MM.1S (cell line): ENCODE results near the gene TUBA4A.
A peak's percentile ranks its signal among the peaks of the same experiment; 100 is the strongest.

ENCODE experiments used
- EZH2 ChIP-seq: fragments of 300-600 bp; sonication (generic); optimal IDR thresholded peaks from 2 replicates; pipeline ENCODE3; 2017; ENCODE audit warnings: low read depth, mild to moderate bottlenecking, antibody characterized with exemption, low read length, mixed read lengths
- TF ChIP-seq, protein P1 (sequence below): fragments of 300-600 bp; sonication (generic); IDR thresholded peaks from 2 replicates; pipeline ENCODE4 v1.5.1; 2016; ENCODE audit warnings: antibody characterized with exemption, low read length, mixed read lengths

DNA sequence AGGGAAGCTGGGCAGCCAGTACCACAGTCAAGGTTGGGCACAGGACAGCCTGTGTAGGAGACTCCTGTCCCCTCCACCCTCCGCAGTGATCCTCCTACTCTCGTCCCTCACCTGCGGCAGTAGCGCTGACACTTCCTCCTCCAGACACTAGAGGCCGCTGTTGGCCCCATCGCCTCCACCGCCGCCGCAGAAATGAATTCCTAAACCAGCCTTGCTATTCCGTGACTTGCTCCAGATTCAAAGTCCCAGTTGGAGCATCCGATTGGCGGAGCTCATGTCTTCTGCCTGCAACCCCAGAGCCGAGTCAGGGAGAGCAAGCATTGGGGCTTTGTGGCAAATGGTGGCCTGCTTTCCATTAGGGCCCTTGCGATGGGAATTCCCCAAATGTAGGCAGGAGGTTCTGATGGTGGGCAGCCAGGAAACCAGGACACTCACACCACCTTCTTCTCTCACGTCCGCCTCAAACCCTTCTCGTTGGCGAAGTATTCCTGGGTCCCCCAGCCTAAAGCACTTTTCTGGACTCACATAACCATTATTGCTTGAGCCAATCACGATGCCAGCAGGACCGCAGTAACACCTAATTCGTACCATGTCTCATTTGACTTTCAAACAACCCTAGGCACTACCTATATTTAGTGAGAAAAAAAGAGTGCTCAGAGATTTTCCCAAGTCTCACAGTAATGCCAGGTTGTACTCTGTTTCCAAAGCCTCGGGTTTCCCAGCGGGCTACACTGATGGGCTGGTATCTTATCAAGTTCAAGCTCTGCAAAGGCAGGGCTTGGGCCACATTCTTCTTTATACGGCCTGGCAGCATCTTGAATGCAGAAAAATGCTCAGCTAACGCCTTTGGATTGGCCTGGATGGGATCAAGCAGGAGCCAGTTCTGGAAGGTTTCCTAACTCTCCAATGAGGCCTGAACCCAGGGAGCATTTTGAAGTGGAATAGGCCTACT, 24.3 kb upstream of the TUBA4A start:
- TF ChIP-seq EZH2, result no peak
- TF ChIP-seq, protein P1, sequence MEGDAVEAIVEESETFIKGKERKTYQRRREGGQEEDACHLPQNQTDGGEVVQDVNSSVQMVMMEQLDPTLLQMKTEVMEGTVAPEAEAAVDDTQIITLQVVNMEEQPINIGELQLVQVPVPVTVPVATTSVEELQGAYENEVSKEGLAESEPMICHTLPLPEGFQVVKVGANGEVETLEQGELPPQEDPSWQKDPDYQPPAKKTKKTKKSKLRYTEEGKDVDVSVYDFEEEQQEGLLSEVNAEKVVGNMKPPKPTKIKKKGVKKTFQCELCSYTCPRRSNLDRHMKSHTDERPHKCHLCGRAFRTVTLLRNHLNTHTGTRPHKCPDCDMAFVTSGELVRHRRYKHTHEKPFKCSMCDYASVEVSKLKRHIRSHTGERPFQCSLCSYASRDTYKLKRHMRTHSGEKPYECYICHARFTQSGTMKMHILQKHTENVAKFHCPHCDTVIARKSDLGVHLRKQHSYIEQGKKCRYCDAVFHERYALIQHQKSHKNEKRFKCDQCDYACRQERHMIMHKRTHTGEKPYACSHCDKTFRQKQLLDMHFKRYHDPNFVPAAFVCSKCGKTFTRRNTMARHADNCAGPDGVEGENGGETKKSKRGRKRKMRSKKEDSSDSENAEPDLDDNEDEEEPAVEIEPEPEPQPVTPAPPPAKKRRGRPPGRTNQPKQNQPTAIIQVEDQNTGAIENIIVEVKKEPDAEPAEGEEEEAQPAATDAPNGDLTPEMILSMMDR, result peak; percentile 98
